ELF-1 (cell line): ENCODE results near the gene SCNN1B.
"Not testable (repeated sequence)": the region's sequence is repeated elsewhere in the genome, so short reads cannot be mapped to it uniquely, and the experiment has no call there.

ENCODE experiments used
- DNase-seq: peaks from one replicate; pipeline ENCODE4 v3.0.0-alpha.2; 2016; ENCODE audit warnings: low read depth, low spot score

The SCNN1B gene

GRCh38 chr16:23302045-23302956, at the start of gene SCNN1B:
SCNN1B (plus strand) TSS chr16:23302302; CDS start chr16:23348600, 46,298 bp downstream.
- DNase-seq, result peak; percentile 43

- DNase-seq, result no peak
Observed at GRCh38 chr16:23252310-23252709, 49.8 kb upstream of the SCNN1B start.

GRCh38 chr16:23253650-23254049, 48.5 kb upstream of the SCNN1B start:
- not testable (repeated sequence) for DNase-seq

GRCh38 chr16:23254338-23254737, 47.8 kb upstream of the SCNN1B start:
- peak; percentile 27 for DNase-seq

- no peak for DNase-seq
Observed at GRCh38 chr16:23255000-23255399, 47.1 kb upstream of the SCNN1B start.

GRCh38 chr16:23256440-23256839, 45.7 kb upstream of the SCNN1B start:
- no peak for DNase-seq

GRCh38 chr16:23257682-23258081, 44.4 kb upstream of the SCNN1B start:
- DNase-seq, result peak; percentile 85

GRCh38 chr16:23258919-23259237, 43.2 kb upstream of the SCNN1B start:
- DNase-seq, result no peak

- no peak for DNase-seq
Observed at GRCh38 chr16:23267647-23268046, 34.5 kb upstream of the SCNN1B start.

- DNase-seq, result no peak
Observed at GRCh38 chr16:23268561-23268960, 33.5 kb upstream of the SCNN1B start.

- DNase-seq, result no peak
Observed at GRCh38 chr16:23269248-23269953, 32.7 kb upstream of the SCNN1B start.

- no peak for DNase-seq
Observed at GRCh38 chr16:23270654-23271053, 31.4 kb upstream of the SCNN1B start.

GRCh38 chr16:23274968-23275367, 27.1 kb upstream of the SCNN1B start:
- DNase-seq, result peak; percentile 32

GRCh38 chr16:23276821-23277220, 25.3 kb upstream of the SCNN1B start:
- DNase-seq, result no peak

GRCh38 chr16:23278031-23278430, 24.1 kb upstream of the SCNN1B start:
- DNase-seq, result no peak

GRCh38 chr16:23279721-23280153, 22.4 kb upstream of the SCNN1B start:
- peak; percentile 85 for DNase-seq

- DNase-seq, result no peak
Observed at GRCh38 chr16:23280483-23280967, 21.6 kb upstream of the SCNN1B start.

- no peak for DNase-seq
Observed at GRCh38 chr16:23282568-23282967, 19.5 kb upstream of the SCNN1B start.

- no peak for DNase-seq
Observed at GRCh38 chr16:23283571-23283970, 18.5 kb upstream of the SCNN1B start.

GRCh38 chr16:23284584-23284983, 17.5 kb upstream of the SCNN1B start:
- no peak for DNase-seq

- no peak for DNase-seq
Observed at GRCh38 chr16:23286131-23286532, 16.0 kb upstream of the SCNN1B start.

GRCh38 chr16:23288209-23288608, 13.9 kb upstream of the SCNN1B start:
- no peak for DNase-seq
